NCI-H460 (cell line): ENCODE data around the gene CPLX1. TPM values are rescaled to one million over a fixed set of nuclear protein-coding genes. Genes with fewer than 3 reads are reported as not detected.
A peak's percentile ranks its signal among the peaks of the same experiment; 100 is the strongest.

ENCODE experiments used
- DNase-seq: peaks from one replicate; pipeline ENCODE4 v3.0.0-alpha.2; 2016; ENCODE audit warnings: low read depth; ENCODE audit errors: extremely low read depth
- polyA plus RNA-seq: library from polyadenylated mRNA; depleted of rRNA; stranded (reverse); fragments of >200 nt; gene quantifications from 2 replicates; pipeline ENCODE4 v1.2.3, GENCODE V29; 2014; cell fraction: nucleus; rRNA removed
- total RNA-seq: library from RNA; depleted of rRNA; stranded (reverse); fragments of >200 nt; shearing (Covaris generic); gene quantifications from 2 replicates; pipeline ENCODE4 v1.2.3, GENCODE V29; 2014; rRNA removed

CPLX1 gene
- total RNA-seq, result 0.10 and 0.61 TPM in 2 replicates
- polyA plus RNA-seq, result 0.17 and 1.7 TPM in 2 replicates

DNA sequence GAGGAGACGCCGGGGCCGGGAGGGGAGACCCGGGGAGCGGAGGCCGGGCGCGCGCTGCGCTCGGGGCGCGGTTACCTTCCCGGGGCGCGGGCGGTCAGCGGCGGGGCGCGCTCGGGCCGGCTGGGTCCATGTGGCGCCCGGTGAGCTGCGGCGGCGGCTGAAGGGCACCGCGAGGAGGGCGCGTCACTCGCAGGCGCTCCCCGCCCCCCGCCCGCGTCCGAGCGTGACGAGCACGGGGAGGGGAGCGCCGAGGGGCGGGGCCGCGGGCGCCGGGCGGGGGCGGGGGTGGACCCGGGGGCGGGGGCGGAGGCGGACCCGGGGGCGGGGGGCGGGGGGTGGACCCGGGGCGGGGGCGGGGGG lies at the start of gene CPLX1:
CPLX1 (minus strand) TSS at position 159 of the 360 bp plus-strand sequence. CDS start 1,607 bp downstream, outside the sequence.
- no peak for DNase-seq

DNA sequence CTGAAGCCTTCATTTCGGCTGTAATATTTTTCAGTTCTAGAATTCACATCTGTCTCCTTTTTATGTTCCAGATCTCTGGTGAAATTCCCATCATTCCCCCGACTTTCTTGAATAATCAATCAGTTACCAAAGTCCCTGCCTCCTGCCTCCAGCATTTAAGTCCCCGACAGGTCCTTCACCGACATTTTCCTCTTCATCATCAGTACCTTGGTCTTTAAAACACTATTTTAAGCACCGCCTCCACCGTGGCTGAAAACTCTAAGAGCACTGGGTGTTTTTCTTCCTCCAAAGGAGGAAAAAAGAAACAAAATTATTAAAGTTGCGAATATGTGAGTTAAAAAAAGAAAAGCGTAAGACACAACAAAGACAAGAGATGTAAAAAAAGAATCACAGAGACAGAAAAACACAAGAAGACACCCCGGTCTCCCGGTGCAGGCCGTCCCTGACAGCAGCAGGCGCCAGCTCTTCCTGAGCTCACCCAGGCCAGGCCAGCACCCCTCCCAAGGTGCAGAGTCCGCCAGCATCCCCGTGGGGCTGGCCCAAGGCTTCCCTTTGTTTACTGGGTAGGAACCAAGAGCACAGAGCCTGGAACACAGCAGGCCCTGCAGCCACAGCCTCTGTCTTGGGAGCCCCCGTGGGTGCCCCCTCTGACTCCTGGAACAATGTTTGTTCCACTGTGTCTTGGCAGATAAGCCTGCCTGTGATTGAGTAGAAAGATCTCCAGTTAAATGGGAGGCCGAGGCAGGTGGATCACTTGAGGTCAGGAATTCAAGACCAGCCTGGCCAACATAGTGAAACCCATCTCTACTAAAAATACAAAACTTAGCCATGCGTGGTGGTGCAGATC lies 49.3 kb upstream of the CPLX1 start:
- DNase-seq, result no peak

DNA sequence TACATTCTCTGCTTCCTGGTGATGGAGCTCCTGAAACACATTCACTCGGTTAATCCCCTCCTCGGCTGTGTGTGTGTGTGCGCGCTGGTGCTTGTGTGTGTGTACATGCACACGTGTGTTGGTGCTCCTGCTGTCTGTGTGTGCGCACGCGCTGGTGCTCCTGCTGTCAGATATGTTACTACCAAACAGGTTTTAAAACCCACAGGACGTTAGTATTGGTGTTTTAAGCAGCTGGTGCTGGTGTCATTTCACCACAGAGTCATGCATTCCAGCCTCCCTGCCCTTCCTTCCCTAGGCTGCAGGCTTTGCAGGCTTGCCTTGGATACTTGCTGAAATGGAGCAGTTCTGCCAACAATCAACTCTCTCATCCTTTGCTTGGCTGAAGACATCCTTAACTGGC lies 48.1 kb upstream of the CPLX1 start:
- no peak for DNase-seq

DNA sequence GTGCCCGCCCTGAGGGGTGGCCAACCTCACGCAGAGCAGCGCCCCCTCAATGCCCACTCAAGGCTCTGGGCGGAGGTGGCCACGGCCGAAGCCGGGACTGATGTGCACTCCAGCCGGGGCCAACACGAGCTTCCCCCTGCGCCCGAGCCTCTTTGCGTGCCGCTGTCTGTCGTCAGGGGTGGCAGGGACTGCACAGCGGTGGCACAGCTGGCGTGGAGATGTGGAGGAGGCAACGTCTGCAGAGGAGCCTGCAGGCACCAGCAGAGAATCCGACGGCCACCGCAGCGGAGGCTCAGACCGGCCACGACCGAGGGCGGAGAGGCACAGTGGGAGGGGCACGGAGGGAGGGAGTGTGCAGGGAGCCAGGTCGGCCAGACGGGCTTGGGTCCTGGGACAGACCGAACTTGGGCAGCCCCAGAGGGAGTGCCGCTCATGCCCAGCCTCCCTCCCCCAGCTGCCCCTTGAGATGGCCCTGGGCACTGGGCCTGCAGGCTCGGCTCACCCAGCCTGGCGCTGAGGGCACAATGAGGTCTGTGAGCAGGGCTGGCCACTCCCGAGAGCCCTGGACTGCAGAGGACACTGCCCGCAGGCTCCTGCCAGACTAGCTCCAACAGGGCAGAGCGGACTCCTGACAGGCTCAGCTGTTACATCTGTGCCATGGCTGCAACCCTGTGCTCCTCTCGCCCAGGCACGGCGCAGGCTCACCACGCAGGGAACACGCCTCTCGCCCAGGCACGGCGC lies 46.5 kb upstream of the CPLX1 start:
- DNase-seq, result no peak

DNA sequence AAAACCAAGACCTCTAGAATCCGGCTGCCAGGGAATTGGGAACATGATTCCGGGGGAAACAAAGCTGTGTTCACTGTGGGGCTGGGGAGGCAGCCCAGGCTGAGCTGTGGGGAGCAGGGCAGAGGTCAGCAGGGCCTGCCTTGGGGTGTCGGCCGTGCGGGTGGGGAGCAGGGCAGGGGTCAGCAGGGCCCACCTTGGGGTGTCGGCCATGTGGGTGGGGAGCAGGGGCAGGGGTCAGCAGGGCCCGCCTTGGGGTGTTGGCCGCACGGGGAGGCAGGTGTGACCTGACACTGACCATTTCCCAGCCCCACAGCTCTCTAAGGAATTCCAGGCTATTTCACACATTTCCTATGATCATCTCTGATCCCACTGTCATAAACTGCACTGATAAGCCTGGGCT lies 45.6 kb upstream of the CPLX1 start:
- no peak for DNase-seq

DNA sequence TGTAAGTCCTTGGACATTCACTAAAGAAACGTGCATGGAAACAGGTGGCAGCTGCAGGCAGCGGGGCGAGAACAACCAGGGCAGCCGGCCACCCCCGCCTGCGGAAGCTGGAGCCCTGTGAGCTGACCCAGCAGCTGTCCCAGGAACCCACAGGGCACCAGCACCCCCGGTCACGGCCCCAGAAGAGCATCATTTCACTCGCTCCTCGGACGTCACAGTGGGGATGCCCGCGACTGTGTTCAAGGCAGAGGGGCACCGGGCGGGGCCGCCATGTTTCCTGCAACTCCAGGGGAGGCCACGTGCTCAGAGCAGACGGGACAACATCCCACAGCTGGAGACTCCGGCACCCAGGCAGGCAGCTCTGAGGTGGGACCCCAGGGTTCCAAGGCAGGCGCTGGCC lies 45.0 kb upstream of the CPLX1 start:
- DNase-seq, result no peak

DNA sequence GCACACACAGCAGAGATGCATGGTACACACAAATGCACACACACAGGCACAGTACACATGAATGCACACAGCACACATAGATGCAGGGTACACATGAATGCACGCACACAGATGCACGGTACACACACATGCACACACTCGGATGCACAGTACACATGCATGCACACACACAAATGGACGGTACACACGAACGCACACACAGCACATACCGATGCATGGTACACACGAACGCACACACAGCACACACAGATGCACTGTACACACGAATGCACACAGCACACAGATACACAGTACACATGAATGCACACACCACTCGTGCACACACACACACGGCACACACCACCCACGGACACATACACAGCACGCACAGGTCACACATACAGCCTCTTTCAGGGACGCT lies 43.8 kb upstream of the CPLX1 start:
- DNase-seq, result no peak

DNA sequence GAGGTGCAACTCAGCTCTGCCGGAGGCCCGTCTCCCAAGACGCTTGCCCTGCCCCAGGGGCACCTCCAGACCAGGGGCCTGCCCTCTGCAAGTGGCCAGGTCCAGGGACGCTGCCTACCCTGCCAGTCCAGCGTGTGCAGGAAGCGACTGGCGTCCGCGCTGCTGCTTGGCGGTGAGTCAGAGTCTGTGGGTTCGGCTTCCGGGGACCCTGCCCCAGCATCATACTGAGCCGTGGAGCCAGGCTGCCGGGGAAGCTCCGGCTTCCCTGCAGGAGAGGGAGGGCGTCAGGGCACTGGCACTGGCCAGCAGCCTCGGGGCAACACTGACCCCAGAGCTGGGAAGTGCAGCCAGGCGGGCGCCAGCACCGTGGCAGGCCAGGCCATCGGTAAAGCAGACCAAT lies 42.5 kb upstream of the CPLX1 start:
- DNase-seq, result no peak

DNA sequence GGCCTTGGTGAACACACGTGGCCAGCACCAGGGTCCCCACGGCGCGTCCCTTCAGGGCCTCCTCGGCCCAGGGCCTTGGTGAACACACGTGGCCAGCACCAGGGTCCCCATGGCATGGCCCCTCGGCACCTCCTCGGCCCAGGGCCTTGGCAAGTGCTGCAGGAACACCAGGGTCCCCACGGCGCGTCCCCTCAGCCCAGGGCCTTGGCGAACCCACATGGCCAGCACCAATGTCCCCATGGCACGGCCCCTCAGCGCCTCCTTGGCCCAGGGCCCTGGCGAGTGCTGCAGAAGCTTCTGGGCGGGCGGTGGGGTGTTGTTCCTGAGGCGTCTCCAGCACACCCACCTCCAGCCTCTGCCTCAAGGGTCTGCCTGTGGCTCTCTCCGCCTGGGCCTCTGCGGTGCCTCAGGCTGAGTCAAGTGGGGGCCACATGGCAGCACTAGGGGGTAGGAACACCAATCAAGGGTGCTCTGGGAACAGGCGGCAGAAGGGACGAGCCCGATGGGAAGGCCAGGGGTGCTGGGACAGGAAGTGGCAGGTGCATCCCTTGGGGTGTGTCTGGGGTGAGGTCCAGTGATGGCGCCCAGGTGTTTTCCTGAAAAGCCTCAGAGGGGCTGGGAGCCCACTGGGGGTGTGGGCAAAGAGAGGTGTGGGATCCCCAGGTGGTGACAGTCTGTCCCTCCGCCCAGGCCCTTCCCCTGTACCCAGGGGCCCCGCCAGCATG lies 41.8 kb upstream of the CPLX1 start:
- DNase-seq, result no peak

DNA sequence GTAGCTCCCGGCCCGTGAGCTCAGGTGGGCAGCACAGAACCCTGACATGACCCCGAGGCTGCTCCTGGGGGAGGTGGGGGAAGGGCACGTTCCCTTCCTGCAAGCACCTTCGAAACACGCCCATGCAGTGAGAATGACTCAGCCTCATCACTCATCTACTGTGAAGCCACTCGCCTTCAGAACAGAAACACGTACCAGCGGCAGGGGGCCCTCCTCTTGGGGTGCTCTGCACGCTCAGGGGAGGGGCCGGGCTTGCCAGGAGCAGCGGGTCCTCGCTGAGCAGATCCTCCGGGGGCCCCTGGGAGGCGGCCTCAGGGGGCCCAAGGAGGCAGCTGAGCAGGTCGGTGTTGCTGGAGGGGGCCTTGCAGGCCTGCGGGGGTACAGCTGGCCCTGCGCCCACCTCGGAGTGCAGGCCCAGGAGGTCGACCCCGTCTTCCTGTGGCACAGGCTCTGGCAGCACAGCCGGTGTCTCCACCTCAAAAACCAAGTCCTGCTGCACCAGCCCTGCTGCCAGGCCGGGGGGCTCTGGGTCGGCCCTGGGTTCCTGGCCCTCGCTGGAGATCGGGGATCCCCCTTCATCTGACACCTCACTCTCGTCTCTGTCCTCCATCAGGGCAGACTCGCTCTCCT lies 40.9 kb upstream of the CPLX1 start:
- peak; percentile 17 for DNase-seq

DNA sequence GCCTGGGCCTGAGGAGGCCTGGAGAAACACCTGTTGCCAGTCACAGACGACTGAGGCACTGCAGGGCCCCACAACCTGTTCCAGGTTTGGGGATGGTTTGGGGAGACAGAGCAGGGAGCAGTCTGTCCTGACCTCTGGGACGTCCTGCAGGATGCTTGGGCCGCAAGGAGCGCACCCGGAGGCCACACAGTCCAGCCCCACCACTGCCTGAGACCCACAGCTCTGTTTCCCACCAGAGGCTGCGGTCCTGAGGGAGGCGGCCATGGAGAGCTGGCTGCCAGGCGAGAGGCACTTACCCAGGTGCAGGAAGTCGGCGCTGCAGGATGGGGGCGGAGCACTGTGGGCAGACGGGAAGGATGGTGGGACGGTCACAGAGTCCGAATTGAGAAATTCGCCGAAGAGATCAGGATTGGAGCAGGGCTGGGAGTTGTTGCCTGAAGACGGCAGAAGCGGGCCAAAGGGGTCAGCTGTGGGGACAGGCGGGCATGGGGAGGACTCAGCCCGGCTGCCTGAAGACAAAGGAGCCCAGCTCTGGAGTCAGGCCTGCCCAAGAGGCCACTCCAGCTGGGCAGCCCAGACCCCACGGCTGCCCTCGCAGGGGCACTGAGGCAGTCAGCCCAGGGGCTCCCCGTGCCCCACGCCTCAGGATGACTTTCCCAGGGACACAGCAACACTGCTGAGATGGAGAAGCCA lies 40.3 kb upstream of the CPLX1 start:
- no peak for DNase-seq

DNA sequence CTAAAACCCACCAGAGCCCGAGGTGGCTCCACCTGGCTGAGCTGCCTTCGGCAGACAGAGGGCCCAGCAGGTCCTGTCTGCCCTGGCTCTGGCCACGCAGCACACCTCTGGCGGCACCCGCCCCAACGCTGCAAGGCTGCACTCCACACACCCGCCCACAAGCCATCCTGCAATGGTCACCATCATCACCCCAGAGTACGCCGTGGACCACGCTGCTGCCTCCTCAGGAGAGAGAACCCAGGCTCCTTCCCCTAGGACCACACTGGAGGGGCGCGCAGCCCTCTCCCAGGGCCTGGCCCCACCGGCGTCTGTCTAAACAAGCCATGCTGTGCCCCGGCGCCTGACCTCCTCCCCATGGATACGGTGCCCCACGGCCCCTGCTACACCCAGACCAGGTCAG lies 39.6 kb upstream of the CPLX1 start:
- DNase-seq, result no peak

DNA sequence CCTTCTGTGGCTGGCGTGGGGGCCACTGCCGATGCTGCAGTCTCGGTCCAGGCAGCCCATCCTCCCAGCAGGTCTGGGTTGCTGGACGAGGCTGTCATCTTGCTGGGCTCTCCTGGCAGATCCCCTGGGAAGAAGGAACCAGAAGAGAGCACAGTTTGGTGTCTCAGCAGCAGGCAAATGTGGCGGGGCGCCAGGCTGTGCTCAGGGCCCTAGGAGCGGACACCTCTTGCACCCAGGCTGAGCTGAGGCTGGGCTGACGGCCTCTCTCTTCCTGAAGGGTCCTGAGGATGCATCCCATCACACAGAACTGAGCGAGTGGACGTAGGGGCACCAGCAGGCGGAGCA lies 39.2 kb upstream of the CPLX1 start:
- DNase-seq, result no peak

DNA sequence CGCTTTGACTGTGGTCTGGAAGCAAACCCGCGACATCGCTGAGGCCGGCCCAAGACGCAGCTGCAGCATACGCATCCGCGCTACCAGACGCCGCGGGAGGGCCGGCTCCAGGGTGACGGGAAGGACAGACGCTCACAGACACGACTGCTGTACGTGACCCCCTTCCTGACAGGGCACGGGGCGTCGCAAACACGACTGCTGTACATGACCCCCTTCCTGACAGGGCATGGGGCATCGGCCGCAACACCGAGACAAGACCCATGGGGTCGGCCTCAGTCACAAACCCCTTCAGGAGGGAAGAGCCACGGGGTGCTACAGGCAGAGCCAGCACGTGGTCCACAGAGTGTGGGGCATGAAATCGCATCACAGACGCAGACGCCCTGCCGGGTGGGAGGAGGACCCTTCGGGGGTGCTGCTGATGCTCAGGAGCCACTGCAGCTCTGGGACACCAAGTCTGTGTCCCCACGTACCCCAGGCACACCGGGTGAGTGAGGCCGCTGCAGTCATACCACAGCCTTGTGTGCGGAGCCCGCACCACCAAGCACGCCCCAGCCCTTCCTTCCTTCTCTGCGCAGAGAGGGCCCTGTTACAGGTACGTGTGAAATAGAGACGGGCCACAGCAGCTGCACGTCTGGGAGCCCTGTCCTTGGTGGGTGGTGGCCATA lies 38.7 kb upstream of the CPLX1 start:
- DNase-seq, result no peak

DNA sequence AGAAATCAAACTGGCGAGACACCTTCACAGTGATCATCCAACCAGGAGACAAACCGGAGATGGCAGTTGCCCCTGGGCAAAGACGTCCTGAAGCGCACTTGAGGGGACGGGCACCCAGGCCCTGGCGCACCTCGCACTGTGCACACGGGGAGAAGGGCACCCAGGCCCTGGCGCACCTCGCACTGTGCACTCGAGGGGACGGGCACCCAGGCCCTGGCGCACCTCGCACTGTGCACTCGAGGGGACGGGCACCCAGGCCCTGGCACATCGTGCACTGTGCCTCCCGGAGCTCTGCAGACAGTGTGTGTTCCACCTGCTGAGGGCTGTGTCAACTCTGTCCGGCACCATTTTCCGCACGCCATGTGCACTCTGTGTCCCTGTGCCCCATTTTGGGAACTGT lies 34.6 kb upstream of the CPLX1 start:
- DNase-seq, result no peak

DNA sequence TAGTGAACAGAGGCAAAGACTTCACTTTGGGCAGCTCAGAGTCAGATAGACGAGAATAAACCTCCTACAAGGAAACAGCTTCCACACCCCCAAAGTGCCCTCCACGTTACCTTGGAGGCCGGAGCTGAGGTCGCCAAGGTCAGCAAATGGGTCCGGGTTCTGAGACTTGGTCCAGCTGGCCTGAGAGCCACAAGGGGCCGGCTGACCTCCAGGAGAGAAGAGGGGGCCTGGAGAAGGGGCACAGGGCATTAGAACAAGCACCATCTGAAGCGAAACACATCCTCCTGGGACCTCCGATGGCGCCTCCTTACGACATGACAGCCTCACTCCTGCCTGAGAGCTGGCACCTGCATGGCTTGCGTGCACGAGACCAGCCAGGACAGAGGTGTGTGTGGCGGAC lies 33.6 kb upstream of the CPLX1 start:
- DNase-seq, result no peak

DNA sequence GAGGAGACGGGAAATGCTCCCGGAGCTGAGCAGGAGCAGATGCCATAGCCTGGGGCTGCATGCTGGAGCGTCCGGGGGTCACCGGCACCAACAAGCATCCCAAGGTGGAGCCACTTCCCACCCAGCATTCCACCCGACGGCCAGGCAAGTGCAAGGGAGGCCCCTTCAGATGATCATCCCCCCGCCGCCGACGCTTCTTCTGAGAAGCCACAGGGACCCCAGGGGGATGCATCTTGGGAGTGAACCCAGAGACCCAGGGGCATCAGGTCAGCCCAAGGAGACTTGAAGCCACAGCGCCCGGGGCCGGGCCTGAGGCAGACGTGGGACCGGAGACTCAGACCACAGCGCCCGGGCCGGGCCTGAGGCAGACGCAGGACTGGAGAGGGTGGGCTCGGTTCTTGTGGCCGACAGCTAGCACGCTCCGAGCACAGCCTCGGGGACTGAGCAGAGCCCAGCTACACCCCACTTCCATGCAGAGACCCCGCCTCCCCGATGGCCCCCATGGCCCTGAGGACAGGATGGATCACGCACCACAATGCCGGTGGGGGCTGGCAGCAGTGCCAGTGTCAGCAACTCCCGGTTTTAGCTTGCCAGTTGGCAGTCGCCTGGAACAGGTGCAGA lies 33.0 kb upstream of the CPLX1 start:
- no peak for DNase-seq

DNA sequence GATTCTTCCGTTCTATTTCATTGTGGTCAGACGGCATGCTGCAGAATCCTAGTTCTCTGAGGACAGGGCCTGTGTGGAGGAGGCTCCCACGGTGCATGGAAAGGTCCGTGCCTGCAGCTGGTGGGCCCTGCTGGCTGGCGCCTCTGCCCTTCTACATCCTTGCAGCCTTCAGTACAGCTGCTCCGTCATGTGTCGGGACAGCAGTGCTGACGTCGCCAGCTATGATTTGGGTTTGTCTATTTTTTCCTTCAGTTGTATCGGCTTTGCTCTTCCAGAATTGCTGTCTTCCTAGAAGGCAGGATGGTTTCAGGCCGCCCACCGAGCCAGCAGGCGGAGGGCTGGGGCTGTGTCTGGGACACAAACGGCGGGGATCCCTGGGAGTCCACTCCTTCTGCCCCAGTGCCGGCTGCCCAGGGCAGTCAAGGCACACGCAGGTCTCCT lies 32.1 kb upstream of the CPLX1 start:
- no peak for DNase-seq

DNA sequence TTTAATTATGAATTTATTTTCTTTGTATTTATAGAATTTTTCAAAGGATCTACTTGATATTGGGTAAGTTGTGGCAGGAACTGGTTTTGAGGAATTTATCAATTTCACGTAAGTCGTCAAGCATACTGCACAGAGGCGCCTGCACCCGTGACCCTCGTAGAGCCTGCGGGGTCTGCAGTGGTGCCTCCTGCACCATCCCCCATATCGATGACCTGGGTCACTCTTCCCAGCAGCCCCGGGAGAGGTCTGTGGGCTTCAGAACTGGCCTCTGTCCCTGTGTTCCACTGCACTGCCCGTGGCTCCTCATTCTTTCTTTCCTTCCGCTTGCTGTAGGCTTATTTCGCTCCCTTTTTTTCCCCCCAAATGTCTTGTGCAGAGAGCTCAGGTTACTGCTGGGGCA lies 31.5 kb upstream of the CPLX1 start:
- DNase-seq, result no peak
